GM20431 (cell line): ENCODE results near the gene RAD17.
"Not testable (repeated sequence)": the region's sequence is repeated elsewhere in the genome, so short reads cannot be mapped to it uniquely, and the experiment has no call there.

Experiments used
- in situ Hi-C: fragments of 300-500 bp; cut with MseI, MboI; formaldehyde crosslinking; loops from one replicate; pipeline ENCODE4 v1.15.0; 2020; ENCODE audit warnings: low sequenced_read_pairs; ENCODE audit not compliant: unreplicated experiment

RAD17 gene

GRCh38 chr5:69453487-69453886 lies 83.9 kb downstream of the RAD17 start:
- in situ Hi-C loops: not testable (repeated sequence)

- in situ Hi-C loops: no loop called here
Measured at GRCh38 chr5:69454460-69455249, 85.0 kb downstream of the RAD17 start.

- in situ Hi-C loops: not testable (repeated sequence)
Measured at GRCh38 chr5:69455428-69455988, 85.9 kb downstream of the RAD17 start.

GRCh38 chr5:69462170-69462569 lies 92.6 kb downstream of the RAD17 start:
- in situ Hi-C loops: no loop called here
